AG04450 (cell line): ENCODE results near the gene RHOBTB1. TPM values are rescaled to one million over a fixed set of nuclear protein-coding genes. Genes with fewer than 3 reads are reported as not detected.

Experiments used
- CTCF ChIA-PET: fragments of 300-600, 350-600 bp; formaldehyde crosslinking; extraction: SDS; loops from one replicate; lab custom pipeline; 2022; ENCODE audit warnings: antibody characterized with exemption, inconsistent platforms; lab: Charles Lee
- POLR2A ChIA-PET: fragments of 350-600 bp; formaldehyde crosslinking; extraction: SDS; loops from one replicate; lab custom pipeline; 2021; ENCODE audit warnings: antibody characterized with exemption, inconsistent platforms; lab: Yijun Ruan, JAX
- DNase-seq: peaks from one replicate; pipeline ENCODE4 v3.0.0-alpha.2; 2011; ENCODE audit warnings: low read depth, low spot score
- H3K27ac ChIP-seq: one replicate; pipeline ENCODE4 v1.5.1; 2012; ENCODE audit warnings: low read depth, low read length, control low read depth
- H3K27me3 ChIP-seq: one replicate; pipeline ENCODE4 v1.6.0; 2012; ENCODE audit warnings: low read length; ENCODE audit not compliant: control insufficient read depth, insufficient read depth
- H3K4me3 ChIP-seq: 2 replicates; pipeline ENCODE4 v1.5.1; 2011; ENCODE audit warnings: mild to moderate bottlenecking, low read depth, low read length, control low read depth
- H3K9me3 ChIP-seq: 2 replicates; pipeline ENCODE4 v1.5.1; 2012; ENCODE audit warnings: low read length; ENCODE audit not compliant: control insufficient read depth, insufficient read depth
- polyA plus RNA-seq: library from polyadenylated mRNA; depleted of rRNA; stranded (reverse); fragments of >200 nt; gene quantifications from 2 replicates; pipeline ENCODE4 v1.2.3, GENCODE V29; 2011
- TF ChIP-seq, protein P1 (sequence below): IDR thresholded peaks from 2 replicates; pipeline ENCODE4 v1.5.1; 2011; ENCODE audit warnings: low read depth, low read length, control low read depth, inconsistent platforms

RHOBTB1 gene
- polyA plus RNA-seq, 1 experiment, result 37.4 TPM

DNA sequence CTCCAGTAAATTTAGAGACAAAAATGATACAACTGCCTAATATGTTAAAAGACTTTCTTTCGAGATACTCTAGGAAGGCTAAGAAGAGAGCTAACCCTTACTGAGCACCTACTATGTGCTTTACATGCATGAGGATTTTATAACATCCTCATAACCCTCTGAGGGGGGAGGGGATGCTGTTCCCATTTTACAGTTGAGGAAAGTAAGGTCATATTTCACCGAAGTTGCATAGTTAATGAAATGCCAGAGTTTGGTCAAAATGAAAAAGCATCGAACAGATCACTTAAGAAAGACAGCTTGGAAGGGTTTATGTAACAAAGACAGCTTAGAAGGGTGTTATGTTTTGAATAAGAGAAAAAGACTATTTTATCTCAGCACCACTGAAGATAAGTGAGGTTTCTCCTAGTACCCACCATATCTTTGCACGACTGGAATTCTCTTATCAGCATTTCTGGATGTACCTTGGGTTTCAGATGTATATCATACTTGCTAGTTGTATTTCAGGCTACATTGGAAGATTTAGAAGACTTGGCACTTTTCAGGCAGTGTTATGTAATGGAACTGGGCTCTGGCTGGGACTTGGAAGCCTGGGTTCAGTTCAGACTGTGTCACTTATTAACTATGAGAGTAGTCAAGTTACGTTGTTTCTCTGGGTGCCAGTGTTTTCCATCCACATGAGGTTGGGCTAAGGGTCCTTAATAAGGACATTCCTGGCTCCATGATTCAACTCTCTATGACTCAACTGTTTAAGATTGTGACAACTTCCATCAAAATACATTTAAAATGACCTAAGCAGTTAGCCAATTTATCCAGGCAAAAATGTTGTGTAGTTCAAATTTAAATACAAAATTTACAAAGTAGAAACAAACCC lies 6.0 kb downstream of the RHOBTB1 start:
- no peak for DNase-seq
- Histone ChIP-seq H3K27me3 (no peaks in the 10 kb centered on the region), H3K9me3 (no peaks in the 10 kb centered on the region), H3K4me3 (no peak overlapping the region), H3K27ac (no peak overlapping the region)
- TF ChIP-seq, protein P1, sequence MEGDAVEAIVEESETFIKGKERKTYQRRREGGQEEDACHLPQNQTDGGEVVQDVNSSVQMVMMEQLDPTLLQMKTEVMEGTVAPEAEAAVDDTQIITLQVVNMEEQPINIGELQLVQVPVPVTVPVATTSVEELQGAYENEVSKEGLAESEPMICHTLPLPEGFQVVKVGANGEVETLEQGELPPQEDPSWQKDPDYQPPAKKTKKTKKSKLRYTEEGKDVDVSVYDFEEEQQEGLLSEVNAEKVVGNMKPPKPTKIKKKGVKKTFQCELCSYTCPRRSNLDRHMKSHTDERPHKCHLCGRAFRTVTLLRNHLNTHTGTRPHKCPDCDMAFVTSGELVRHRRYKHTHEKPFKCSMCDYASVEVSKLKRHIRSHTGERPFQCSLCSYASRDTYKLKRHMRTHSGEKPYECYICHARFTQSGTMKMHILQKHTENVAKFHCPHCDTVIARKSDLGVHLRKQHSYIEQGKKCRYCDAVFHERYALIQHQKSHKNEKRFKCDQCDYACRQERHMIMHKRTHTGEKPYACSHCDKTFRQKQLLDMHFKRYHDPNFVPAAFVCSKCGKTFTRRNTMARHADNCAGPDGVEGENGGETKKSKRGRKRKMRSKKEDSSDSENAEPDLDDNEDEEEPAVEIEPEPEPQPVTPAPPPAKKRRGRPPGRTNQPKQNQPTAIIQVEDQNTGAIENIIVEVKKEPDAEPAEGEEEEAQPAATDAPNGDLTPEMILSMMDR, result no peak
- ChIA-PET CTCF (no interaction called here), POLR2A (no interaction called here)

DNA sequence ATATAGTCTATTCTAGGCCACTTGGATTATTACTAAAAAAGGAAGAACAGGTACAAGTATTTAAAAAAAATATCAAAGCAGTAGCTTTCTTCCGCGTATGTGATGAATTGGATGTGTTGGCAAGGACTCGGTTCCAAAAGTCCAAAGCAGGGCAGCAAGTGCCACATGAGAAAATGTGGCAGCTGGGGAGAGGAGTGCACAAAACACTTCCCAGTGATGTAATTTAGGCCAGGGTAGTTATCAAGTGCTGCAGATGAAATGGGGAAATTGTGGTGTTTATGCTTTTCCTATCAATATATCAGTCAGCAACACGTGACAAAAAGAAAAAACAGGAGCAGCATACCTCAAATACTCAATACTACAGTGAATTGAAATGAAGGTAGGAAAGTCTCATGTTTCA lies 7.0 kb downstream of the RHOBTB1 start:
- Histone ChIP-seq H3K27ac (no peak overlapping the region), H3K4me3 (no peak overlapping the region), H3K27me3 (no peaks in the 10 kb centered on the region), H3K9me3 (no peaks in the 10 kb centered on the region)
- DNase-seq, result no peak
- ChIA-PET CTCF (no interaction called here), POLR2A (no interaction called here)
- TF ChIP-seq, protein P1, result no peak

DNA sequence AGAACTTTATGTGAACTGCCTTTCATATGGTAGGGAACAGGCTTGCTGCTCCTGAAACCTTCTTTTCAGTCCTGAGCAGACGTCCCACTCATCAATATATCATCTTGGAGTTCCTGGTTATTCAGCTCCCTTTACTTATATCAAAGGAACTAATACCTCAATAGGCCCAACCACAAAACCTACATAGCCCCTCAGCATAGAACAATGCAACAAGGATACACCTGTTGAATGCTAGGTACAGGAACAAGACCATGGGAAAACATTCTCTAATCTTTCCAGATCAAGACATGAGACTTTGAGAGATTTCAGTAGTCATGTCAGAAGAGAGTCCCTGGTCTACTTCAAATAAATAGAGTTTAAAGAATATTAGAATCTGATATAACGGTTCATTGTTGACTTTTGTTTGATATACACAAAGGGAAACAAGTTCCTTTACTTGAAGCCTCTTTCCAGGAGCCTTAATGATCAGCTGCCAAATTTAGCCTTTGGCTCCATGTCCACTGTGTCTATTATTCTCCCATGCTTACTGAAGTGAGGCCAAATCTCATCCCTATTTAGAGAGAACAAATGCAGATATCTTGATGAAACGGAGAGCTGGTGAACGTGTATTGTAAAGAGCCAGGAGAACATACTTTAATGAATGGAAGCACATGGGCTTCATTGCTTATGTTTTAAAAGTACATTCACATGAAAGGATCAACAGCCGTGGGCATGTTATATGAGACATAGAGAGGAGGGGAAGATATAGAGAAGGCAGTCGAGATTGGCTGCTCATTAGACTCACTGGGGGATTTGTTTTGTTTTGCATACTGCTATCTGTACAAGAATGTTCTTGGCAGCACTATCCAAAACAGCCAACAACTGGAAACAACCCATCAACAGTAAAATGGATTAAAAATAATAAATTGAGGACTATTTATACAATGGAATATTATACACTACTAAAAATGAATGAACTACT lies 9.5 kb downstream of the RHOBTB1 start:
- no peak for DNase-seq
- ChIA-PET CTCF (interaction anchor here (1.1 kb wide), 1 partner anchor 9 kb away, joined by 3 read pairs; the partner anchor contains the start of gene RHOBTB1), POLR2A (no interaction called here)
- Histone ChIP-seq H3K4me3 (no peak overlapping the region), H3K27ac (no peak overlapping the region), H3K9me3 (no peaks in the 10 kb centered on the region), H3K27me3 (no peaks in the 10 kb centered on the region)
- TF ChIP-seq, protein P1, result no peak

DNA sequence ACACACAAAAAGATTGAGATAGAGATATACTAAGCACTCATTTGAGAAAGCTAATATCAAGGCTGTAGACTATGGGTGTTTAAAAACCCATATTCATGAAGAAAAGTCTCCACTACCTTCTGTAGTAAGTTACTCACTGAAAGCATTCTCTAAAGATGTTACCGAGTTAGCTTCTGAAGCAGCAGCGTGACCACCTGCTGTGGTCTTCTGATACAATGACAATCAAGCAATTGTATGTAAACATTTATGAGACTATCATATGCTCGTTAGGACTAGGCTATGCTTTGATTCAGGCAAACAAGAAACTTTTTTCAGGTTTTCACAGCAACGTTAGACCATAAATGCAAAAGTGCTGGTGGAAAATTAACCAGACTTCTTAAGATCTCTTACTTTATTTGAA lies 11.2 kb downstream of the RHOBTB1 start:
- H3K27me3 ChIP-seq, result no peaks in the 10 kb centered on the region
- H3K4me3 ChIP-seq, result no peak overlapping the region
- H3K9me3 ChIP-seq, result no peaks in the 10 kb centered on the region; the same call in 1 of the 2 replicates
- CTCF ChIA-PET, result no interaction called here
- DNase-seq, result no peak
- POLR2A ChIA-PET, result no interaction called here
- TF ChIP-seq, protein P1, result no peak
- no peak overlapping the region for H3K27ac ChIP-seq

DNA sequence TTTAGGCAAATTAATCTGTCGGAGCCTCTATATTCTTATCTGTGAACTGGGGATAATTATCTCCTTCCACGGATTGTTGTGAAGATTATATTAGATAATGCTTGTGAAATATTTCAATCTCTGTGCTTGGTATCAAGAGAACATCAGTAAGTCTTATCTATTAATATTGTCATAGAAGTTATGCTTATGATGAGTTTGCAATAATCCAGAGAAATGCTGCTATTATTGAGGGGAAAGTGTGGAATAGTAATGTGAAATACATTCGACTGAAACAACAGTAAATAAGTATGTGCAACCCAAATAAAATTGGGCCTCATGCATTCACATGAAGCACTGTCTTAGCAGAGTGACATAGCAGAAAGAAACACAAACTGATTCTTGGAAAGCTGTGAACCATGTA lies 13.7 kb downstream of the RHOBTB1 start:
- no peak for DNase-seq
- no peaks in the 10 kb centered on the region for H3K27me3 ChIP-seq
- ChIA-PET POLR2A (no interaction called here), CTCF (no interaction called here)
- TF ChIP-seq, protein P1, result no peak
- no peaks in the 10 kb centered on the region; the same call in 1 of the 2 replicates for H3K9me3 ChIP-seq
- H3K4me3 ChIP-seq, result no peak overlapping the region
- no peak overlapping the region for H3K27ac ChIP-seq
